GM12891 (cell line): Measurements from ENCODE around the gene RNU6-9.

Experiments
- DNase-seq: peaks from one replicate; pipeline ENCODE4 v3.0.0; 2011; ENCODE audit warnings: low spot score; ENCODE audit not compliant: insufficient read length
- FAIRE-seq: peaks from 2 replicates; lab custom pipeline; 2011; peaks lifted over from hg19 to GRCh38; lab: Jason Lieb, UNC
- PAX5 ChIP-seq: IDR thresholded peaks from 2 replicates; pipeline ENCODE4 v1.6.1; 2011; ENCODE audit warnings: low read length, moderate library complexity, mild to moderate bottlenecking; ENCODE audit not compliant: insufficient read depth, severe bottlenecking
- POLR2A ChIP-seq: IDR thresholded peaks from 2 replicates; pipeline ENCODE4 v1.6.1; 2011; ENCODE audit warnings: low read depth, low read length, control low read depth
- POLR2AphosphoS5 ChIP-seq: IDR thresholded peaks from 2 replicates; pipeline ENCODE4 v1.6.1; 2011; ENCODE audit warnings: low read depth, low read length, control low read depth
- POU2F2 ChIP-seq: IDR thresholded peaks from 2 replicates; pipeline ENCODE4 v1.6.1; 2011; ENCODE audit warnings: low read depth, mild to moderate bottlenecking, control low read depth, low read length, moderate library complexity
- SPI1 ChIP-seq: IDR thresholded peaks from 2 replicates; pipeline ENCODE4 v1.6.1; 2011; ENCODE audit warnings: low read depth, low read length, control low read depth
- TAF1 ChIP-seq: IDR thresholded peaks from 2 replicates; pipeline ENCODE4 v1.6.1; 2011; ENCODE audit warnings: low read depth, low read length, control low read depth

The RNU6-9 gene

GRCh38 chr19:861141-861755 lies 32.0 kb upstream of the RNU6-9 start:
- TF ChIP-seq POU2F2 (no peak), POLR2AphosphoS5 (no peak), SPI1 (no peak), PAX5 (no peak), POLR2A (no peak), TAF1 (no peak)
- no peak for FAIRE-seq
- no peak for DNase-seq

GRCh38 chr19:861756-862580 lies 31.3 kb upstream of the RNU6-9 start:
- FAIRE-seq = no peak
- no peak for TF ChIP-seq POLR2A
- no peak for TF ChIP-seq POLR2AphosphoS5
- no peak for TF ChIP-seq TAF1
- no peak for TF ChIP-seq SPI1
- no peak for TF ChIP-seq POU2F2
- TF ChIP-seq PAX5 = no peak
- DNase-seq = no peak

- TF ChIP-seq SPI1 (no peak), POLR2AphosphoS5 (no peak), POLR2A (no peak), TAF1 (no peak), POU2F2 (no peak), PAX5 (no peak)
- DNase-seq = no peak
- peak; percentile 38 for FAIRE-seq
Measured at GRCh38 chr19:862581-863314, 30.5 kb upstream of the RNU6-9 start.

- no peak for TF ChIP-seq TAF1
- no peak for TF ChIP-seq POLR2AphosphoS5
- no peak for TF ChIP-seq SPI1
- no peak for TF ChIP-seq PAX5
- TF ChIP-seq POU2F2 = no peak
- TF ChIP-seq POLR2A = no peak
- DNase-seq = no peak
- no peak for FAIRE-seq
Measured at GRCh38 chr19:863315-863620, 30.0 kb upstream of the RNU6-9 start.

GRCh38 chr19:866769-867300 lies 26.4 kb upstream of the RNU6-9 start:
- FAIRE-seq (no peak), DNase-seq (no peak)
- no peak for TF ChIP-seq SPI1
- no peak for TF ChIP-seq POLR2A
- no peak for TF ChIP-seq POLR2AphosphoS5
- TF ChIP-seq POU2F2 = no peak
- no peak for TF ChIP-seq TAF1
- no peak for TF ChIP-seq PAX5

- DNase-seq (no peak), FAIRE-seq (no peak)
- TF ChIP-seq POLR2A = no peak
- no peak for TF ChIP-seq SPI1
- TF ChIP-seq PAX5 = no peak
- no peak for TF ChIP-seq POU2F2
- TF ChIP-seq TAF1 = no peak
- no peak for TF ChIP-seq POLR2AphosphoS5
Measured at GRCh38 chr19:867301-867793, 25.9 kb upstream of the RNU6-9 start.

- FAIRE-seq (no peak), DNase-seq (no peak)
- no peak for TF ChIP-seq SPI1
Measured at GRCh38 chr19:867855-868457, 25.3 kb upstream of the RNU6-9 start.

- no peak for FAIRE-seq
Measured at GRCh38 chr19:868458-869244, 24.6 kb upstream of the RNU6-9 start.

More at GRCh38 chr19:868458-869244, 24.6 kb upstream of the RNU6-9 start:
- no peak for TF ChIP-seq POLR2A
- TF ChIP-seq SPI1 = no peak
- no peak for TF ChIP-seq POU2F2
- no peak for TF ChIP-seq TAF1
- no peak for TF ChIP-seq POLR2AphosphoS5
- TF ChIP-seq PAX5 = no peak
- DNase-seq = no peak
